Measurements from ENCODE around the gene MYO16.

The MYO16 gene

DNA sequence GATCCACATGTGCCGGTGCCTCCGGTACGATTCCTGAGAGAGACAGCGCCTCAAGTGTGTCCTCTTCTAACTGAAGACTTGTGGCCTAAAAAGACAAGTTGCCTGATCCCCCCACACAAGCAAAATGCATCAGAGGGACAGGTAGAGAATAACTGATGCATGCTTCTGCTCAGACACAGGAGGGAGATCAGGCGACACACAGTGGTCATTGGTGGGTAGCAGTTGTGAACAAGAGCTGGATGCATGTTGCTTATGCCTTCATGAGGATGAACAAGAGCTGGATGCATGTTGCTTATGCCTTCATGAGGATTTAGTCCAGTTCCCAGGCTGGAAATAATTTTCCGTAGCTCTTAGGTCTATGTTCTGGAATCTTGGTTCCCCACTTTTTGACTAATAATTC lies 505.6 kb downstream of the MYO16 start:
- H3K4me1 ChIP-seq (ENCODE audit: control insufficient read depth, insufficient read depth, low read length), result no peaks in the 10 kb centered on the region
- POLR2A ChIA-PET, result no interaction called here

DNA sequence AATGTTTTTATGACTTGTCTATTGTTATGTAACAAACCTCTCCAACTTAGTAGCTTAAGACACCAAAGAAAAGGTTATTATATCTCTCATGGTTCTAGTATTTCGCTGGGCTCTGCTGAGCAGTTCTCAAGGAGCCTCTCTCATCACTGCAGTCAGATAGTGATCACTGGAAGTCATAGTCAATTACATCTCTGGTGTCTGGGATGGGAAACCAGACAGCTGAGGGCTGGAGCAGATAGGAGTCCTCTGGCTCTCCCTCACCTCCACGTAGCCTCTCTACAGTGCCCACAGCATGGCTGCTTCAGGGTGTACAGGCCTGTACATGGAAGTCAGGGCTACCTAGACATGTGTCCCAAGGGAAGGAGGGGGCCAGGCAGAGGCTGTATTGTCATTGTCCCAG lies 507.5 kb downstream of the MYO16 start:
- H3K4me1 ChIP-seq (ENCODE audit: control insufficient read depth, insufficient read depth, low read length), result no peaks in the 10 kb centered on the region
- H3K27ac ChIP-seq (ENCODE audit: extremely low read depth, low read depth, low read length), result no peak overlapping the region
- no peaks in the 10 kb centered on the region for H3K9me3 ChIP-seq (ENCODE audit: control insufficient read depth, insufficient read depth, low read depth, low read length)
- H3K36me3 ChIP-seq (ENCODE audit: control insufficient read depth in 2 of 2, insufficient read depth in 1 of 2, low read length in 2 of 2), result no peaks in the 10 kb centered on the region
- POLR2A ChIA-PET, result no interaction called here
- no peak overlapping the region for H3K4me3 ChIP-seq (ENCODE audit: low read depth, low read length)
- CTCF ChIA-PET, result interaction anchor here (2.0 kb wide), 1 partner anchor 9 kb away, joined by 6 read pairs; no protein-coding TSS in a partner anchor
- TF ChIP-seq ZNF341 (tag by site-specific recombination; IDR thresholded peaks at IDR 0.05; ENCODE audit: low read depth), result no peak
- TF ChIP-seq ZNF302 (tag by site-specific recombination; IDR thresholded peaks at IDR 0.05; ENCODE audit: low read depth), result no peak
- TF ChIP-seq ZNF132 (tag by site-specific recombination; IDR thresholded peaks at IDR 0.05; ENCODE audit: borderline replicate concordance), result no peak
- TF ChIP-seq ZNF362 (tag by site-specific recombination; IDR thresholded peaks at IDR 0.05), result no peak
- no peak for TF ChIP-seq ZNF157 (tag by site-specific recombination; IDR thresholded peaks at IDR 0.05)
- TF ChIP-seq ZNF10 (tag by site-specific recombination; IDR thresholded peaks at IDR 0.05), result no peak
- no peak for TF ChIP-seq ZNF529 (tag by site-specific recombination; IDR thresholded peaks at IDR 0.05; ENCODE audit: insufficient replicate concordance)
- no peak for TF ChIP-seq ZNF274 (IDR thresholded peaks at IDR 0.05; ENCODE audit: low read length)
- no peak for TF ChIP-seq ZNF274 (tag by site-specific recombination; IDR thresholded peaks at IDR 0.05; ENCODE audit: borderline replicate concordance)
- no peak for TF ChIP-seq ZNF391 (tag by site-specific recombination; IDR thresholded peaks at IDR 0.05; ENCODE audit: borderline replicate concordance, low read depth)
- TF ChIP-seq ZNF324 (tag by site-specific recombination; IDR thresholded peaks at IDR 0.05), result no peak
- no peak for TF ChIP-seq ZNF654 (tag by site-specific recombination; IDR thresholded peaks at IDR 0.05; ENCODE audit: low read depth)
- no peak for TF ChIP-seq TCF7L2 (IDR thresholded peaks at IDR 0.05; ENCODE audit: borderline replicate concordance, low read depth, low read length)
- TF ChIP-seq PRDM4 (tag by site-specific recombination; IDR thresholded peaks at IDR 0.05), result no peak

More for the DNA sequence above, 505.6 kb downstream of the MYO16 start:
- no peaks in the 10 kb centered on the region for H3K36me3 ChIP-seq (ENCODE audit: control insufficient read depth in 2 of 2, insufficient read depth in 1 of 2, low read length in 2 of 2)
- H3K9me3 ChIP-seq (ENCODE audit: control insufficient read depth, insufficient read depth, low read depth, low read length), result no peaks in the 10 kb centered on the region
- H3K27ac ChIP-seq (ENCODE audit: extremely low read depth, low read depth, low read length), result no peak overlapping the region
- no peak for TF ChIP-seq REPIN1 (tag by site-specific recombination; IDR thresholded peaks at IDR 0.05; ENCODE audit: low read depth)
- no peak for TF ChIP-seq BCL6B (tag by site-specific recombination; IDR thresholded peaks at IDR 0.05)
- no peak for TF ChIP-seq ZNF521 (tag by site-specific recombination; IDR thresholded peaks at IDR 0.05)
- TF ChIP-seq ZNF391 (tag by site-specific recombination; IDR thresholded peaks at IDR 0.05; ENCODE audit: borderline replicate concordance, low read depth), result no peak
- TF ChIP-seq, protein P1, sequence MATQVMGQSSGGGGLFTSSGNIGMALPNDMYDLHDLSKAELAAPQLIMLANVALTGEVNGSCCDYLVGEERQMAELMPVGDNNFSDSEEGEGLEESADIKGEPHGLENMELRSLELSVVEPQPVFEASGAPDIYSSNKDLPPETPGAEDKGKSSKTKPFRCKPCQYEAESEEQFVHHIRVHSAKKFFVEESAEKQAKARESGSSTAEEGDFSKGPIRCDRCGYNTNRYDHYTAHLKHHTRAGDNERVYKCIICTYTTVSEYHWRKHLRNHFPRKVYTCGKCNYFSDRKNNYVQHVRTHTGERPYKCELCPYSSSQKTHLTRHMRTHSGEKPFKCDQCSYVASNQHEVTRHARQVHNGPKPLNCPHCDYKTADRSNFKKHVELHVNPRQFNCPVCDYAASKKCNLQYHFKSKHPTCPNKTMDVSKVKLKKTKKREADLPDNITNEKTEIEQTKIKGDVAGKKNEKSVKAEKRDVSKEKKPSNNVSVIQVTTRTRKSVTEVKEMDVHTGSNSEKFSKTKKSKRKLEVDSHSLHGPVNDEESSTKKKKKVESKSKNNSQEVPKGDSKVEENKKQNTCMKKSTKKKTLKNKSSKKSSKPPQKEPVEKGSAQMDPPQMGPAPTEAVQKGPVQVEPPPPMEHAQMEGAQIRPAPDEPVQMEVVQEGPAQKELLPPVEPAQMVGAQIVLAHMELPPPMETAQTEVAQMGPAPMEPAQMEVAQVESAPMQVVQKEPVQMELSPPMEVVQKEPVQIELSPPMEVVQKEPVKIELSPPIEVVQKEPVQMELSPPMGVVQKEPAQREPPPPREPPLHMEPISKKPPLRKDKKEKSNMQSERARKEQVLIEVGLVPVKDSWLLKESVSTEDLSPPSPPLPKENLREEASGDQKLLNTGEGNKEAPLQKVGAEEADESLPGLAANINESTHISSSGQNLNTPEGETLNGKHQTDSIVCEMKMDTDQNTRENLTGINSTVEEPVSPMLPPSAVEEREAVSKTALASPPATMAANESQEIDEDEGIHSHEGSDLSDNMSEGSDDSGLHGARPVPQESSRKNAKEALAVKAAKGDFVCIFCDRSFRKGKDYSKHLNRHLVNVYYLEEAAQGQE (tag by site-specific recombination; IDR thresholded peaks at IDR 0.05), result no peak
- TF ChIP-seq ZNF169 (tag by site-specific recombination; IDR thresholded peaks at IDR 0.05), result no peak
- TF ChIP-seq ZNF530 (tag by site-specific recombination; IDR thresholded peaks at IDR 0.05; ENCODE audit: low read depth), result no peak
- no peak for TF ChIP-seq ZEB2 (tag by site-specific recombination; IDR thresholded peaks at IDR 0.05)
- TF ChIP-seq ZNF341 (tag by site-specific recombination; IDR thresholded peaks at IDR 0.05; ENCODE audit: low read depth), result no peak
- no peak for TF ChIP-seq ZNF660 (tag by site-specific recombination; IDR thresholded peaks at IDR 0.05)
- TF ChIP-seq SP2 (tag by site-specific recombination; IDR thresholded peaks at IDR 0.05), result no peak
- no peak for TF ChIP-seq ZNF274 (IDR thresholded peaks at IDR 0.05; ENCODE audit: low read length)
- TF ChIP-seq ZNF274 (tag by site-specific recombination; IDR thresholded peaks at IDR 0.05; ENCODE audit: borderline replicate concordance), result no peak
- TF ChIP-seq MYNN (tag by site-specific recombination; IDR thresholded peaks at IDR 0.05; ENCODE audit: borderline replicate concordance), result no peak
- no peak for TF ChIP-seq HOXC10 (CRISPR knock-in tag; IDR thresholded peaks at IDR 0.05)
- TF ChIP-seq ZBTB26 (tag by site-specific recombination; optimal IDR thresholded peaks at IDR 0.05), result no peak
- no peak for TF ChIP-seq ZNF214 (tag by site-specific recombination; IDR thresholded peaks at IDR 0.05; ENCODE audit: borderline replicate concordance)
- CTCF ChIA-PET, result interaction anchor here (0.6 kb wide), 1 partner anchor 9 kb away, joined by 3 read pairs; no protein-coding TSS in a partner anchor
- no peak overlapping the region for H3K4me3 ChIP-seq (ENCODE audit: low read depth, low read length)

All from HEK293 (cell line).